Measurements from ENCODE around the gene ST7L.

Gene ST7L

GRCh38 chr1:112614460-112615065 lies 4.4 kb downstream of the ST7L start:
- no peak for DNase-seq

GRCh38 chr1:112605633-112606327 lies 13.2 kb downstream of the ST7L start:
- no peak for DNase-seq

- no peak for DNase-seq
Measured at GRCh38 chr1:112603541-112603940, 15.4 kb downstream of the ST7L start.

DNA sequence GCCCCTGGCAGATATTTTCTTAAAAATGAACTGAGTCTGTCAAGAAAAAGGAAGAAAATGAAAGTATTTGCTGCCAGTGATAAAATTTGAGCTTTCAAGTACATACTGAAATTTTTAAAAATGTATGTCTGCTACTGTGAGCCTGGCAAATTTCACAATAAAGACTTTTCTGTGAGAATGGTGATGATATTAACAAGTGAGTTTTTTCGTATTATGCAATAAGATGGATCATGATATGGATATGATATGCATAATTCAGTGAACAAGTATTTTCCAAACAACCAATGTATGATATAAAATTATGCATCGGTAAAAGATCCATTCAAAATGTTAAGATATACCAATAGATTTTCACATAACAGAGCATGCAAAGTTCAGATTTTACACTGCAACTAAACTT lies 15.9 kb downstream of the ST7L start:
- no peak for DNase-seq

DNA sequence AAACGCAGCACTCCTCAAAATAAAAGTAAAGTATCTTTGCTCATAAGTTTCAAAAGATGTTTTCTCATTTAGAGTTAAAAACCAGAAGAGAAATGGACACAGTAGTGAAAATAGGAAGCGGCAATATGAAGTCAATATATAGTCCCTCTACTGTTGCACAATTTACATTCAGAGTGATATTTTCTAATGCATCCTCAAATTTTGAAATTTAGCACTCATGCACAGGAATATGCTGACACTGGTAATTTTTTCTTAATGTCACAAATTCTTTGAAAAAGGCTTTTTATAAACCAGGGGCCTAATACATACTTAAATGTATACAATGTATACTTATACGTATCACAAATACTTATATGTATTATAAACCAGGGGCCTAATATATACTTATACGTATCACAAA lies 19.5 kb downstream of the ST7L start:
- DNase-seq: no peak

DNA sequence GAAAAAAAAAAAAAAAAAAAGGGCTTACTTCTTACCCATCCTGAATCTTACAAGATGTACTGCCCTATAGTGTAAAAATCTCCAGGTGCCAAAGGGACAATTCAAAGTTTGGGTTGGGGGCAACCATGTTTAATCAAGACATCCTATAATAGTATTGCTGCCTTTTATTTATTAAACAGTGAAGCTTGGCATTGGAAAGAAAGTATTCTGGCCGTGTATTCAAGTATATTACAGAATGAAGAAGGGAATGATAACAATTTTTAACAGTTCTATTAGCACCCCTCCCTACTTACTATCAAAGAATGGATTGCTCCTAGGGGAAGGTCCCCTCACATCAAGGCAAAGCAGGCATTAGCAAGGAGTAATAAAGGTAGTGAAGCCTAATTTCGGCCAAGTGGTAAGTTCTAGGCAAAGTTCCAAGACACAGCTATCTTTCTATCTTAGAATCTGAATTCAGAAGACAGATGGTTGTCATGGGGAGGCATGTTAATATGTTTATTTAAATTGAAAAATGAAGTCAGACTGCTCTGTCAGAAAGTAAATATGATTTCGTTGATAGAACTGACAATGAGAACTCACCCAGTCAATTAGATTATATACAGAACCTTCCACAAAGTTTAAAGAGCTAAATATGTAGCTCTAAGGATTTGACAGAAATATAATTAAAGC lies 24.6 kb downstream of the ST7L start:
- DNase-seq: no peak

DNA sequence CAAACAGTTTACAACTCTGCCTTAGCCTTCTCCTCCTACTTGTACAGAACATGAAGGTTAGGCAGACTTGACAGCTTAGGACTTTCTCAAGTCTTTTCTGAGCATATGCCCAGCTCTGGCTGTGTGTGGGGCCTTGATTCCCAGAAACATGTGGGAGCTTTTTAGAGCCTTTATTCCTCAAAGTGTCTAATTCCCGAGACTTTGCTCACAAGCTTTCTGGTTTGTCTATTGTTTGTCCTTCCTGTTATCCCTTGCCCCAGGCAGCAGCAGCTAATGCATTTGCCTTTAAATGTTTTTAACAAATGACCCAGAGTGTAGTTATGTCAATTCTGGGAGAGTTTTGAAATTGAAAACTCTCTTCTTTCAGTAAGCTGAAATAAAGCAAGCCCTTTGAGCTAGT lies 29.2 kb downstream of the ST7L start:
- DNase-seq: no peak

DNA sequence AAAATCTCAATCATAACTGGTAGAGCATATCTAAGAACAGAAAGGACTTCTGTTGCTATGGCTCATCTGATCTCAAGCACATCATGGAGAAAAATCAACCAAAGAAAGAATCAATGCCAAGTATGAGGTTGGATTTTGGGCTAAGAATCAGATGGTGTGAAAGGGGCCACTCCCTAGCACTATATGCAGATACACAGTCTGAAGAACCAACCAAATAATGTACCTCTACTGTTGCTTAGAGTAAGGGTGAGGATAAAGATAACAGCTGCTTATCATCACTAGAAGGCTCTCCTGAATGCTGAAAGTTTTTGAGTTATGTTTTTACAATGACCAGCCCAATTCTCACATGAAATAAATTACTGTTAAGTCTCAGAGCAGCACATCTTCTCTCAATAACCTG lies 35.6 kb downstream of the ST7L start:
- no peak for DNase-seq

- DNase-seq: no peak
Measured at GRCh38 chr1:112581586-112582192, 37.3 kb downstream of the ST7L start.

GRCh38 chr1:112579801-112580510 lies 39.0 kb downstream of the ST7L start:
- no peak for DNase-seq

DNA sequence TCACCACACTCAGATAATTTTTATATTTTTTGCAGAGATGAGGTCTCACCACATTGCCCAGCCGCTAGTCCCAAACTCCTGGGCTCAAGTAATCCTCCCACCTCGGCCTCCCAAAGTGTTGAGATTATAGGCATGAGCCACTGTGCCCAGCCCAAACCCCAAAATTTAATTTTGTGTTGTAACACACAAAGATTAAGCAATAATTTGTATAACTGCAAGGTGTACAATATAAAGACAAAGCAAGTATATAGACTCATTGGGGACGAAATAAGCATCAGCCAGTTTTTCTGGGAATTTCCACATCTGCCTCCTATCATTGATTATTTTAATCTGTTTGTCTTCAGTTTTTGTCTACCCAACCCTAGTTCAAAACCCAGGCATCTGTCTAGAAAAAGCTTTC lies 42.7 kb downstream of the ST7L start:
- no peak for DNase-seq

DNA sequence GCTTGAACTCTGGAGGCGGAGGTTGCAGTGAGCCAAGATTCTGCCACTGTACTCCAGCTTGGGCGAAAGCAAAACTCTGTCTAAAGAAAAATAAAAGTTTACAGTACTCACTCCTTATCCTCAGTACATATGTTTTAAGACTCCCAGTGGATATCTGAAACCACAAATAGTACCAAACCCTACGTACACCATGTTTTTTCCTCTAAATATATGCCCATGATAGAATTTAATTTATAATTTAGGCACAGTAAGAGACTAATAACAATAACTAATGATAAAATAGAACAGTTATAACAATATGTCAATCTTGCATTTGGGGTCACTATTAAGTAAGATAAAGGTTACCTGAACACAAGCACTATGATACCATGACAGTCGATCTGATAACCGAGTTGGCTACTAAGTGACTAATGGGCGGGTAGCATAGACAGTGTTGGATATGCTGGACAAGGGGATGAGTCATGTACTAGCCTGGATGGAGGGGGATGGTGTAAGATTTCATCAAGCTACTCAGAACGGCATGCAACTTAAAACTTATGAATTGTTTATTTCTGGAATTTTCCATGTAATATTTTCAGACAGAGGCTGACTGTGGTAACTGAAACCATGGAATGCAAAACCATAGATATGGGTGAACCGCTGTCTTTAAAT lies 43.7 kb downstream of the ST7L start:
- no peak for DNase-seq

GRCh38 chr1:112565800-112566199 lies 53.1 kb downstream of the ST7L start:
- no peak for DNase-seq

- DNase-seq: no peak
Measured at GRCh38 chr1:112564081-112564480, 54.9 kb downstream of the ST7L start.

DNA sequence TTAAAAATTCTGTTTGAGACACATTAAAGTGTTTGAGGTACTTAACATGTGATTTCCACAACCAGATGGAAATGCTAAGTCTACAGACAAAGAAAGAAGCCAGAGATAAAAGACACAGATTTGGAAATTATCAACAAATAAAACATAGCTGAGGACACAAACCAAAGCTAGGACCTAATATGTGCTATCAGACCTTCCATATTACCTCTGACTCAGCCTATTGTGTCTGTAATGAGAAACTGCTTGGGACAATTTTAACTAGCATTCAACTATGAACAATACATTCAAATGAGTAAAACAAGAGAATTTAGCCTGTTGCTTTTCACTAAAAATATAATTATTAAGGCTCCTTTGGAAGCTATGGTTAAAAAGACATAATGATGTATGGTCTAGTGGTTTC lies 55.6 kb downstream of the ST7L start:
- no peak for DNase-seq

- no peak for DNase-seq
Measured at GRCh38 chr1:112558634-112559033, 60.3 kb downstream of the ST7L start.

- DNase-seq: peak; percentile 4
Measured at GRCh38 chr1:112557385-112557784, 61.6 kb downstream of the ST7L start.

- DNase-seq: no peak
Measured at GRCh38 chr1:112554411-112554810, 64.5 kb downstream of the ST7L start.

- DNase-seq: no peak
Measured at GRCh38 chr1:112549590-112549989, 69.4 kb downstream of the ST7L start.

DNA sequence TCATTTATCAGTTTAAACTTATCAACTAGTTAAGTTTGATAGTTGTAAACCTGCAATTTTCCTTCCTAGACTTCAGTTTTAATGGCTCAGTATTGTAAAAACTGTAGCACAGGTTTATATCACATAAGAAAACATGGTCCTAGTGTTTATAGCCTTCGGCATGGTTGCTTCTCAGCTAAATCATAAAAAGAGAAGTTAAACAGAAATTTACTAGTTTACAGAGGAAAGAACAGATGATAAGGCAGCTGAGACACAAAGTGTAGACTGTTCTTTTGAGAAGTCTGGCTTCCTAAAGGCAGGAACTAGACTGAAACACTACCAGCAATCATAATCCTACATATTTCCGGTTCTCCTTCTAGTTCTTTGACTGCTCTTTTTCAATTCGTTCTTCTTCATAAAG lies 70.4 kb downstream of the ST7L start:
- DNase-seq: no peak

DNA sequence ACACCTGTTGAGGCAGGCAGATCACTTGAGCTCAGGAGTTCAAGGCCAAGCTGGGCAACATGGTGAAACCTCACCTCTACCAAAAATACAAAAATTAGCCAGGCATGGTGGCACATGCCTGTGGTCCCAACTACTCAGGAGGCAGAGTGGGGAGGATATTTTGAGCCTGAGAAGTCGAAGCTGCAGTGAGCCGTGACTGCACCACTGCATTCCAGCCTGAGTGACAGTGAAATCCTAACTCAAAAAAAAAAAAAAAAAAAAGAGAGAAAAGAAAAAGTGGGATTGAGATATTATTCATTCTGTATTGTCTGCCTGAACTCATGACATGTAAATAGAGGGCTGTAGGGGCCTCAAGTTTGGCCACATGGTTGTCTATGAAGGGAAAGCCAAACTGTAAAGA lies 72.9 kb downstream of the ST7L start:
- no peak for DNase-seq

DNA sequence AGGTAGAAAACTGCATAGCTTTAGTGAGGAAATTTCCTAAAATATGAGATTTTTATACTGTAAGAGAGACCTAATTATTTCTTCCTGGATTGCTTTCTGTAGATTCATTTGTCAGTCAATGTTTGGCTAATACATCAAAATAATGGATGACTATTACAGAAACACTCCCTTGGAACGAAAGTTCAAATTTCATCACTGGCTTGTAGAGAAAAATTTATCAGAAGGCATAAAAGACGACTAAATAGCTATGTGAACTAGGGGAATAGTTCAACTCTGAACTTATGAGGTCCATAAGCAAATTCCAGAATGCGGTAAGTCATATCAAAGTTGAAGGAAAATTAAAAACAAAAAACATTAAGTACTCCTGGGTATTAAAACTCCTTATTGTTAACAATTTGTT lies 74.2 kb downstream of the ST7L start:
- no peak for DNase-seq

Measured in NCI-H524 treated with DMSO at 0.1 percent for 48 hours (cell line).